GM21723 (cell line): ENCODE data around the gene REV3L.

Source experiments
- ATAC-seq: cut with Tn5 transposase; IDR thresholded peaks from one replicate; pipeline ENCODE4 v1.9.1; 2021; ENCODE audit warnings: mild to moderate bottlenecking, moderate library complexity; ENCODE audit not compliant: unreplicated experiment

The REV3L gene

DNA sequence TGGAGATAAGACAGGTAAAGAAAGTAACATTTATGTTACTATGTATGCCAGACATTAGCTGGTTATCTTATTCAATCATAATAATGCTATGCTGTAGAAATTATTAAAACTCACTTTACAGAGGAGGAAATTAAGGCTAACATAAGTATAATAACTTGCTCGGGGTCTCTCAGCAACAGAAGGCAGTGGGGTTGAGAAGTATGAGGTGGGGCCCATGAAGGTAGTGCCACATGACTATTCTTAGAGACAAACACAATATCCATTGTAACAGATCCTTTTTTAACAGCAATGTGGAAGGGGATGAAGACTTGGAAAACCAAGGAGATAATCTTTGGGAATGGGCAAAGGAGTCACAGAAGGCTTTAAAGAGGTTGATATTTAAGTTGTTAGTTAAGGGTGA lies 11.5 kb downstream of the REV3L start:
- no peak for ATAC-seq

- no peak for ATAC-seq
Measured at GRCh38 chr6:111470991-111471390, 12.0 kb downstream of the REV3L start.

DNA sequence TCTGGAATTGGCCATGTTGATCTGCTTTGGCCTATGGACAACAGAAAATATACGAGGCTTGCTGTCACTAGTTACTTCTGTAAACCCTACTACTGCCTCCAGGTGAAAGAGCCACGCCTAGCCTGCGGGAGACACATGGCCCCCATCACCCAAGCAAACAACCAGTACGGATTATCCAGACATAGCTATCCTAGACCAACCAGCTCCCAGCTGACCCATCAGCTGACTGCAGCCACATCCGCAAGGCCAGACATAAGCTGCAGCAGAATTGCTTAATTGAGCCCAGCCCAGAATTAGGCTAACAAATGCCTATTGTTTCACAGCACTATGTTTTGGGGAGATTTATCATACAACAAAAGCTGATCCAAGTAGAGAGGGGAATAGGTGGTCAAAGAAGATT lies 13.5 kb downstream of the REV3L start:
- ATAC-seq = no peak

DNA sequence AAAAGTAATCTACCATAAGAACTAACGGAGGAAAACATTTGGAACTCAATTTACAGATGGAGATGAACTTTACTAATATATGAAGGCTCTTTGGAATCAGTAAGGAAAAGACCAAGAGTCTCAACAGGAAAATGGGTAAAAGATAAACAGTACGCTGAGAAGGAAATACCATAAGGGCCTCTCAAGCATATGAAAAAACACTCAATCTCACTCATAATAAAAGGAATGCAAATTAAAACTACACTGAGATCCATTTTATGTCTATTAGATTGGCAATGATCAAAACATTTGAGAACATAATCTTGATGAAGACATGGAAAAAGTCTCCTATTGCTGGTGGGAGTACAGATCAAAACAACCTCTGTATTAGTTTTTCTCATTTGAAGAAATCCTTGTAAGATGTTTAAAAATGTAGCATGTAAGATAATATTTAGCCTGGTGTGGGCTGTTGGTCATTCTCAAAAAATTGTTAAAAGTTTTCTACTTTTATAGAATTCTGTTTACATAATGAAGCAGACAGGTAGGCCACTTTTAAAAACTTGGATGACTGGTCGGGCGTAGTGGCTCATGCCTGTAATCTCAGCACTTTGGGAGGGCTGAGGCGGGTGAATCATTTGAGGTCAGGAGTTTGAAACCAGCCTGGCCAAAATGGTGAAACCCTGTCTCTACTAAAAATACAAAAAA lies 14.5 kb downstream of the REV3L start:
- no peak for ATAC-seq

DNA sequence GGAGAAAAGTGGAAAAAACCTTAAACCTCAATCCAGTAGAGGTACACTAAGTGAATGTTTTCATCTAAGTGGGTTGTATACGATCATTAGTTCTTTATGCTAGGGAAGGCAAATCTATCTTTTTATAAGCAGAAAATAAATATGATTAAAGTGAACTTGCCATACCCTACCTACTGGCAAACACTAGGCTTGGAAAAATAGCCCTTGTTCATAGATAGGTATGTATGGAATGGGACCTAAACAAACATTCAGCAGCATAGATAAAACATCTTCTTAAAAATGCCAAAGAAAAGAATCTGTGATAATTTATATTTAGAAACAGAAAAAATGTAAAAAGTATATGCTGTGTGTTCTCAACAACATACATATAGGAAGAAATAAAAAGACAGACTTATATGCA lies 18.8 kb downstream of the REV3L start:
- ATAC-seq = no peak

DNA sequence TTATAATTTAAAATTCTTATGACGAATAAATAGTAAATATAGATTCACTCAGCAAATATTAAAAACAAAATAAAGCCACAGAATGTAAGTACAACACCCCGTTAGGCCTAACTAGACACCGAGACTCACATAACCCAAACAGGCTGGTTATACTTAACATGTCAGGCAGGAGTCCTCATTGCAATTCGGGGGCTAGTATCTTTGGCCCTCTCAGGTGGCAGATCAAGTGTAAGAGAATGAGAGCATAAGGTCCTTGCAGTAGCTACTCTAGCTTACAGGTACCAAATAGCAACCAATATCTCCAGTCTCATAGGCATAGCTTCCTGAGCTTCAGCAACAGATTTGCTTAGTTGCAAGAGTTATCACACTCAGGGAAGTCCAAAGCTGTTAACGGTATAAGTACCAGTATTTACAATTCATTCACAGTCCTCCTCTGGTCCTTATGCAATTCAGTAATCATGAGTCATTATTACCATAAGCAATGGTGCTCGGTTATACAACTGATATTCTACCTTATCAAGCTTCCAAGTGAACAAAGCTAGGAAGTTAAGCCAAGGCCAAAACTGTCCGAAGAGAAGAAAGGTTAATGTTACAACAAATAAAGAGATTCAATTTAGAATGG lies 20.1 kb downstream of the REV3L start:
- no peak for ATAC-seq

DNA sequence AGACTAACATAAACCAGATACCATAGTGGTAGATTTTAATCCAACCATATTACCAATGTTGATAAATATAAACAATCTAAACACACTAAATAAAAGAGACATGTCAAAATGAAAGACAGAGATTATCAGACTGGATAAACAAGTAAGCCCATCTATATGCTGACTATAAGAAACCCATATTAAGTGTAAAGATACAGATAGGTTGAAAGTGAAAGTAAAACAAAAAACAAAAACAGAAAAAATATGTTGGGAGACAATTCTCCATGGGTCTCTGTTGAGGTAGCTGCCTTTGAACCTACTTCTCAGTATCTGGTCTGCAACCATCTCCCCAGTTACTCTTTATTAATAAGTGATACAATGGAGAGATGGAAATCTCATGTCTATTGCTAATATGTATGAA lies 21.2 kb downstream of the REV3L start:
- no peak for ATAC-seq

DNA sequence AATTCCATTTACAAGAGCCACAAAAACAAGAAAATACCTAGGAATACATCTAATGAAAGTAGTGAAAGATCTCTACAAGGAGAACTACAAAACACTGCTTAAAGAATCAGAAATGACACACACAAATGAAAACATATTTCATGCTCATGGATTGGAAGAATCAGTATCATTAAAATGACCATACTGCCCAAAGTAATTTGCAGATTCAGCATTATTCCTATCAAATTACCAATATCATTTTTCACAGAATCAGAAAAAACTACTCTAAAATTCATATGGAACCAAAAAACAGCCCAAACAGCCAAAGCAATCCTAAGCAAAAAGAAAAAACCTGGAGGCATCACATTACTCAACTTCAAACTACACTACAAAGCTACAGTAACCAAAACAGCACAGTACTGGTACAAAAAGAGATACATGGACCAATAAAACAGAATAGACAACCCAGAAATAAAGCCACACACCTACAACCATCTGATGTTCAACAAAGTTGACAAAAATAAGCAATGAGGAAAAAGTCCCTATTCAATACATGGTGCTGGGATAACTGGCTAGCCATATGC lies 24.3 kb downstream of the REV3L start:
- ATAC-seq = no peak

- no peak for ATAC-seq
Measured at GRCh38 chr6:111456208-111456607, 26.8 kb downstream of the REV3L start.

GRCh38 chr6:111450636-111451035 lies 32.4 kb downstream of the REV3L start:
- no peak for ATAC-seq

GRCh38 chr6:111450087-111450486 lies 32.9 kb downstream of the REV3L start:
- no peak for ATAC-seq

DNA sequence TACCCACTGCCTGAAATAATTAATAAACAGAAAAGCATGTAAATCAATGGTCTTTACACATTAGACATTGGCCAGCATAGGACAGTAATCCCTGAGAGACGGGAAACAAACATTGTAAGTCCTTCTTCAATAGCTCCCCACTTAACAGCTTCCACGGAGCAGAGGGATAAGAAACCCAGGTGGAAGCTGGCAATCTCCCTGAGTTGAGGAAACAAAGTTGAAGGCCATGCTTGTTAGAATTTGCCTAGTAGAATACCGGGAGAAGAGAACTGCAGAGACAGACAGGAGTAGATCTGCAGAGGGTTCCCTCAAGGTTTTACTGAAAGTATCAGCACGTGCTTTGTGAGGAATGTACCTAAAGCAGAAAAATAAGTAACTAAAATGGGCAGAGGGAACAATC lies 33.9 kb downstream of the REV3L start:
- no peak for ATAC-seq

DNA sequence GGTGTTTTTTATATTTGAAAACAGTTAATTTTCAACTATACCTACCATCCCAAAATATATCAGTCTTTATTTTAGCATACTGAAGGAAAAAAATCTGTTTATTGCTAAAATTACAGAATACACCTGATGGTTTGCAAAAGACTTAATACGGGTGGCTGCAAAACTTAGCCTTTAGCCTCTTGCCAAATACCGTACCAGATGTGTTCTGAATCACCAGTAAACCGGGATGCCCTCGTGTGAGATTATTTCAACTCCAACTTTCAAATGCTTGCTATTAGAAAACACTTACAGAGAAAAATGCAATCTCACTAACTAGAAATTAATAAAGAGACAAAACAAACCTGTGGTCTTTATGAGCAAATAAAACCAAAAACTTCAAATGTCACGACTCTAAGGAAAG lies 36.0 kb downstream of the REV3L start:
- no peak for ATAC-seq

GRCh38 chr6:111445861-111446267 lies 37.2 kb downstream of the REV3L start:
- no peak for ATAC-seq

- ATAC-seq = no peak
Measured at GRCh38 chr6:111444794-111445193, 38.2 kb downstream of the REV3L start.

- ATAC-seq = no peak
Measured at GRCh38 chr6:111441678-111442243, 41.3 kb downstream of the REV3L start.

- ATAC-seq = no peak
Measured at GRCh38 chr6:111439171-111439570, 43.8 kb downstream of the REV3L start.

DNA sequence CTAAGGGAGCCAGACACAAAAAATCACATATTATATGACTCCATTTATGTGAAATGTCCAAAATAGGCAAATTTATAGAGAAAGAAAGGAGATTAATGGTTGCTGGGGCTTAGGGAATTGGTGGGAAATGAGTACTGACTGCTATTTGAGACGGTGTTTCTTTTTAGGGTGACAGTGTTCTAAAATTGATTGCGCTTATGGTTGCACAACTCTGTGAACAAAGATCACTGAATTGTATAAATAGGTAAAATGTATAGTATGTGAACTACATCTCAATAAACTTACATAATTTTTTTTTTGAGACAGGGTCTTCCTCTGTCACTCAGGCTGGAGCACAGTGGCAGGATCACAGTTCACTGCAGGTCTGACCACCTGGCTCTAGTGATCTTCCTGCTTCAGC lies 45.4 kb downstream of the REV3L start:
- ATAC-seq = no peak

GRCh38 chr6:111432511-111432910 lies 50.5 kb downstream of the REV3L start:
- no peak for ATAC-seq

GRCh38 chr6:111430605-111431376 lies 52.2 kb downstream of the REV3L start:
- ATAC-seq = no peak

- ATAC-seq = no peak
Measured at GRCh38 chr6:111429571-111429970, 53.4 kb downstream of the REV3L start.
